NCI-H524 treated with DMSO at 0.1 percent for 48 hours (cell line): ENCODE data around the gene CUL9.

ENCODE experiments used
- DNase-seq: peaks from one replicate; lab custom pipeline; 2025; lab: John Stamatoyannopoulos, UW

CUL9 gene

GRCh38 chr6:43200541-43200940 lies 18.5 kb downstream of the CUL9 start:
- no peak for DNase-seq

DNA sequence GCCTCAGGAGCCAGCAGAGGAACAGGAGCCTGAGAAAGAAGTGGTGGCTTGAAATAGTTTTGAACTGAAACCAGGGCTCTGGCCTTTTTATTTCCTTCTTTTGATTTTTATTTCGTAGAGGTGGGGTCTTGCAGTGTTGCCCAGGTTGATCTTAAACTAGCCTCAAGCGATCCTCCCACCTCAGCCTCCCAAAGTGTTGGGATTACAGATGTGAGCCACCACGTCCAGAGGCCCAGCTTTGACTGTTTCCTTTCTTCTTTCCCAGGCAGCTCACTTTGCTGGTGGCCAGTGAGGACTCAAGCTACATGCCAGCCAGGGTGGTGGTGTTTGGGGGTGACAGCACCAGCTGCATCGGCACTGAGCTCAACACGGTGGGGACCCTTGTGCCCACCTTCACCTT lies 20.5 kb downstream of the CUL9 start:
- no peak for DNase-seq

GRCh38 chr6:43203029-43203717 lies 21.2 kb downstream of the CUL9 start:
- DNase-seq, result no peak

DNA sequence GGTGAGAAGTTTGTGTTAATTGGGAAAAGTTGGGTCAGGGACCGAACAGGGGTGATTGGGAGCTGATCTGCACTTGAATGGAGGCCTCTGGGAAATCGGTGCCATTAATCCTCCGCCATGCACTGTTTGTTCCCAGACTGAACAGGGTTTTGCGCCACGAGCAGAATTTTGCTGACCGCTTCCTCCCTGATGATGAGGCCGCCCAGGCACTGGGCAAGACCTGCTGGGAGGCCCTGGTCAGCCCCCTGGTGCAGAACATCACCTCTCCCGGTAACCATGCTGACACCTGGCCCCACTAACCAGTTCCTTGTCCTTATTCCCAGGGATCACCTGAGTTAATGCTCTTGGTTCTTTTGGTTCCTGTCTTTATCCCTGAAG lies 21.7 kb downstream of the CUL9 start:
- no peak for DNase-seq

DNA sequence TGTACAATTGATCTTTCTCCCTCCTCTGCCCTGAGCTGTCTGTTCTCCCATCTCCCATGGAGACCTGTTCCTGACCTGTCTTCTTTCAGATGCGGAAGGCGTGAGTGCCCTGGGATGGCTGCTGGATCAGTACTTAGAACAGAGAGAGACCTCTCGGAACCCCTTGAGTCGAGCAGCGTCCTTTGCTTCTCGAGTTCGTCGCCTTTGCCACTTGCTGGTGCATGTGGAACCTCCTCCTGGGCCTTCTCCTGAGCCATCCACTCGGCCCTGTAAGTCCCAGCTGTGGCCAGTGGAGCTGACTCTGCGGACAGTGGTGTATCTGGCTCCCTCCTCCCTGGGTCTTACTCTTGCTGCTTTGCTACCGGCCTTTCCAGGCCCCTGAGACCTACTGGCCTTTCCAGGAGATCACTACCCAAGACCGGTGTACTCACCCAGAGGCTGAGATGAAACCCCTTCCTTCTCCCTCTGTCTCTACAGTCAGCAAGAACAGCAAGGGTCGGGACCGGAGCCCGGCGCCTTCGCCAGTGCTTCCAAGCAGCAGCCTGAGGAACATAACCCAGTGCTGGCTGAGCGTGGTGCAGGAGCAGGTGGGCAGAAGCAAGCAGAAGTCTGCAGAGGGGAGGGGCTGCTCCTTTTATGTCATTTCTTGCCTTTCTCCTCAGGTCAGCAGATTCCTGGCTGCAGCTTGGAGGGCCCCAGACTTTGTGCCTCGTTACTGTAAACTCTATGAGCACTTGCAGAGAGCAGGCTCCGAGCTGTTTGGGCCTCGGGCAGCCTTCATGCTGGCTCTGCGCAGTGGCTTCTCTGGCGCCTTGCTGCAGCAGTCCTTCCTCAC lies 22.5 kb downstream of the CUL9 start:
- DNase-seq, result no peak

DNA sequence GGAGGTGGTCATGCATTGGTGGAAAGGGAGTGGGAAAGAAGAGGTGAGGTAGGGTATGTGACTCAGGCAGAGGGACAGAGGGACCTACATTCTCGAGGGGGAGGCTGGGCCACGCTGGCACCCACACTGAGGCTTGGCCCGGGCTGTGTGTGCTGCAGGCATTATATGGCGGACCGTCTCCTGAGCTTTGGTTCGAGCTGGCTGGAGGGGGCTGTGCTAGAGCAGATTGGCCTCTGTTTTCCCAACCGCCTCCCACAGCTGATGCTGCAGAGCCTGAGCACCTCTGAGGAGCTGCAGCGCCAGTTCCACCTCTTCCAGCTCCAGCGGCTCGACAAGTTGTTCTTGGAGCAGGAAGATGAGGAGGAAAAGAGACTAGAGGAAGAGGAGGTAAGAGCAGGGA lies 23.9 kb downstream of the CUL9 start:
- no peak for DNase-seq

DNA sequence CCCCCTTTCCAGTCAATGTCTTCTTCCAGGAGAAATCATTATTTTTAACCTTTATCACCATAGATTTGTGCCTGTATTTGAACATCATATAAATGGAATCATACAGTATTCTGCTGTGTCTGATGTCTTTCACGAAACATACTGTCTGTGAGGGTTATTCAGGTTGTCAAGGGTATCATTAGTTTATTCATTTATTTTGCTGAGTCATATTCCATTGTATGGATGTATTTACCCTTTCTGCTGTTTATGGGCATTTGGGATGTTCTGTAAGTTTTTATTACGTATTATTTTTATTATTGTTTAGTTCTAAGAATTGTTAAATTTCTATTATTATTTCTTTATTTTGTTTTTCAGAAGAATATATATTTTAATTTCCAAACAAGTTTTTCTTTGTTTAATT lies 25.3 kb downstream of the CUL9 start:
- no peak for DNase-seq

- DNase-seq, result no peak
Measured at GRCh38 chr6:43211955-43212354, 30.0 kb downstream of the CUL9 start.

DNA sequence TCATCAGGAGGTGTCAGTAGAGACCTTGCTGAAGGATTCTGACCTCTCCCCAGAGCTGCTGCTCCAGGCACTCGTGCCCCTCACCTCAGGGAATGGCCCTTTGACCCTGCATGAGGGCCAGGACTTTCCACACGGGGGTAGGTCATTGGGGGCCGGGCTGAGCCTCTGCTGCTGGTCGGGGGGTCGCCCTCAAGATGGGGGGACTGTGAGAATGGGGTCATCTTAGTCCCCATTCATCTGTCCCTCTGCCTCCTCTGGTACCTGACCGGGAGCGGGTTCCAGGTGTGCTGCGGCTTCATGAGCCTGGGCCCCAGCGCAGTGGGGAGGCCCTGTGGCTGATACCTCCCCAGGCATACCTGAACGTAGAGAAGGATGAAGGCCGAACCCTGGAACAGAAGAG lies 31.4 kb downstream of the CUL9 start:
- no peak for DNase-seq

- no peak for DNase-seq
Measured at GRCh38 chr6:43215066-43215465, 33.1 kb downstream of the CUL9 start.

GRCh38 chr6:43216200-43216599 lies 34.2 kb downstream of the CUL9 start:
- DNase-seq, result peak; percentile 56

GRCh38 chr6:43217351-43217750 lies 35.4 kb downstream of the CUL9 start:
- no peak for DNase-seq

DNA sequence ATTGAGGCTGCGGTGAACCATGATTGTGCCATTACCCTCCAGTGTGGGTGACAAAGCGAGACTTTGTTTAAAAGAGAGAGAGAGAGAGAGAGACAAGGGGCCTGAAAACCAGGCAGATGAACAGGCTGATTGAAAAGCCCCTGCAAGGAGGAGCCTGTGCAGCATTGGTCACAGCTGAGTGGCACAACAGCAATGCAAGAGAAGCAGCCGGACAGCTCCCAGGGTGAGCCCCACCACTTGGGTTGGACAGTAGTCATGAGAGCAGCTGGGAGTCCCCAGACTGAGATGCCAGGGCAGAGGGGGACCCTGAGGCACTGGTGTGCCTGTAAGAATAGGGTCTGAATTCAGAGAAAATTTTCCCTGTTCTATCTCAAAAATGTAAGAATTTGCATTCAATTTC lies 37.1 kb downstream of the CUL9 start:
- DNase-seq, result no peak

DNA sequence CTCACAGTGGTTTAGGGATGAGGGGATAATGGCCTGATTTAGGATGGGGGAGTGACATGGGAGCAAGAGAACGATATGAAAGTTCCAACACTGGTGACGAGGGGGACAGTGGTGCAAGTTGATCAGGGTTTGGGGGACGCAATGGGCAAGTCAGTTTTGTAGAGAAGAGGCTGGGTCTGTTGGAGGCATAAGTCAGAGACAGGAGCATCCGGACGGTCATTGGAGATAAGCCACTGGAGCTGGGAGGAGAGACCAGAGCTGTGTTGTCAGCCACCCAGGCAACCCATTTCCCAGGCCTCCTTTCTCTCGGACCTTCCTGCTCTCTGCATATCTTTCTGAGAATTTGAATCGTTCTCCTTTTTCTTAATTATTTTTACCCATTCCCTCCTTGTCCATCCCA lies 37.8 kb downstream of the CUL9 start:
- DNase-seq, result no peak

DNA sequence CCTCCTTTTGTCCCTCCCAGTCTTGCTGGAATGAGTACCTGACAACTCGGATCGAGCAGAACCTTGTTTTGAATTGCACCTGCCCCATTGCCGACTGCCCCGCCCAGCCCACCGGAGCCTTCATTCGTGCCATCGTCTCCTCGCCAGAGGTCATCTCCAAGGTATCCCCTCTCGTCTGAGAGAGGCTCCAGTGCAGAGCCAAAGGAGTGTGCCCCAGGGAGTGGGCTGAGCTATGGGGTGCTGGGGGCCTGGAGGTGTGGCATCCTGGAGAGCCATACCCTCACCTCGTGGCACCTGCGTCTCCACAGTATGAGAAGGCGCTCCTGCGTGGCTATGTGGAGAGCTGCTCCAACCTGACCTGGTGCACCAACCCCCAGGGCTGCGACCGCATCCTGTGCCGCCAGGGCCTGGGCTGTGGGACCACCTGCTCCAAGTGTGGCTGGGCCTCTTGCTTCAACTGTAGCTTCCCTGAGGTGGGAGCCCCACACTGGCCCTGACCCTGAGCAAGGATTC lies 38.5 kb downstream of the CUL9 start:
- DNase-seq, result no peak

GRCh38 chr6:43221046-43221972 lies 39.3 kb downstream of the CUL9 start:
- DNase-seq, result no peak

GRCh38 chr6:43222418-43223059 lies 40.5 kb downstream of the CUL9 start:
- no peak for DNase-seq

GRCh38 chr6:43223175-43223574 lies 41.2 kb downstream of the CUL9 start:
- no peak for DNase-seq

GRCh38 chr6:43226192-43226851 lies 44.3 kb downstream of the CUL9 start:
- no peak for DNase-seq

- no peak for DNase-seq
Measured at GRCh38 chr6:43228951-43229802, 47.2 kb downstream of the CUL9 start, which contains the start of gene DNPH1. Gene DNPH1 (minus strand): TSS chr6:43229481. CDS start chr6:43229456, 25 bp downstream.
